ENCODE measurements around the gene VWA5B2. TPM values are rescaled to one million over a fixed set of nuclear protein-coding genes. Genes with fewer than 3 reads are reported as not detected.
A peak's percentile ranks its signal among the peaks of the same experiment; 100 is the strongest.

VWA5B2 gene
- total and polyA plus RNA-seq, 2 of the 13 experiments (the other 11 are each of a cell fraction or from before 2014, with no cell fraction given): 0.03 to 0.04 TPM

- TF ChIP-seq TCF7L2 (IDR thresholded peaks at IDR 0.05; ENCODE audit: low read depth, low read length) (no peak), CHD2 (IDR thresholded peaks at IDR 0.05; ENCODE audit: low read depth, low read length) (no peak)
Measured at GRCh38 chr3:184184546-184185230, 44.7 kb upstream of the VWA5B2 start (continued).

- BruUV-seq (replicated peaks): TSS peak; percentile 95
- H3K27ac ChIP-seq (ENCODE audit: extremely low read length, insufficient read depth, low read length): peak overlapping the region; percentile 85
- H3K27me3 ChIP-seq (ENCODE audit: control insufficient read depth in 1 of 2, insufficient read depth in 2 of 2, low read length in 2 of 2): no peaks in the 10 kb centered on the region; a peak in 1 of 5 replicates
- H3K36me3 ChIP-seq (replicated peaks in 1 of 2; ENCODE audit: control insufficient read depth in 1 of 2, insufficient read depth in 2 of 2, low read length in 2 of 2): peaks cover 40 to 64% of the 10 kb centered on the region in 2 experiments
- no peaks in the 10 kb centered on the region for H3K9me3 ChIP-seq (ENCODE audit: low read length)
- peaks cover 4% of the 10 kb centered on the region; the same call in 1 of the 2 replicates for H4K20me1 ChIP-seq (ENCODE audit: insufficient read depth, low read length)
- peak overlapping the region; percentile 80 to 95 (median 93); a peak in 5 of 6 replicates for H3K4me3 ChIP-seq (replicated peaks in 1 of 3; ENCODE audit: insufficient read depth in 1 of 3, low read depth in 2 of 3, low read length in 3 of 3)
- H3K4me1 ChIP-seq (ENCODE audit: insufficient read depth, low read length): peaks cover 25% of the 10 kb centered on the region
- peak overlapping the region; percentile 90 for H3K4me2 ChIP-seq (ENCODE audit: low read depth, low read length)
- 82% methylated on average over 14 of the region's 55 CpGs for WGBS (ENCODE audit: low lambda C conversion rate)
- POLR2A ChIA-PET: interaction anchor here (0.6 to 1.6 kb wide), 16 partner anchors 9 to 301 kb away, joined by 3 to 23 read pairs (median 4); partner anchors contain the start of genes AP2M1, DVL3, EEF1AKMT4 and EIF2B5
- peak; percentile 85 for FAIRE-seq
- H3K79me2 ChIP-seq (ENCODE audit: insufficient read depth, low read length): peaks cover 32% of the 10 kb centered on the region
- DNase-seq (ENCODE audit: low spot score): peak; percentile 97
- in situ Hi-C loops (cut with HindIII; ENCODE audit: extremely low pct_ligation_motif_present, low pct_unique_long_range_greater_than_20kb): no loop called here
- intact Hi-C loops (cut with micrococcal nuclease; ENCODE audit: unreplicated experiment): loop anchor here (1.0 to 5.0 kb wide), 2 partner anchors 38 to 290 kb away; no protein-coding TSS in a partner anchor
- peak; percentile 94 for ATAC-seq
- H2AFZ ChIP-seq (ENCODE audit: low read length): no peak overlapping the region
- peak overlapping the region; percentile 88 for H3K9ac ChIP-seq (ENCODE audit: insufficient read depth, low read depth, low read length)
- CTCF ChIA-PET (ENCODE audit: low intra/inter-chr PET ratio, low total read pairs): no interaction called here
- TF ChIP-seq TFAP4 (IDR thresholded peaks at IDR 0.05; ENCODE audit: borderline replicate concordance, low read depth) (peak; percentile 43; the same call in 1 of the 2 replicates), IRF1 (CRISPR knock-in tag; IDR thresholded peaks at IDR 0.05; ENCODE audit: low read depth) (0 out of 2 replicates have a peak, but pooled peaks have one; percentile 1), EP300 (IDR thresholded peaks at IDR 0.05; ENCODE audit: low read depth in 2 of 2, low read length in 2 of 2) (0 out of 4 replicates have a peak, but pooled peaks of 1 of the 2 experiments have one; percentile 17), EP300 (CRISPR knock-in tag; IDR thresholded peaks at IDR 0.05; ENCODE audit: borderline replicate concordance) (peak; percentile 36; the same call in 1 of the 2 replicates), PAXIP1 (CRISPR knock-in tag; conservative IDR thresholded peaks at IDR 0.05) (peak; percentile 41), ETV5 (CRISPR knock-in tag; IDR thresholded peaks at IDR 0.05; ENCODE audit: borderline replicate concordance) (peak; percentile 52; the same call in 1 of the 2 replicates), FOSL2 (CRISPR knock-in tag; IDR thresholded peaks at IDR 0.05) (0 out of 2 replicates have a peak, but pooled peaks have one; percentile 3), FOXP4 (CRISPR knock-in tag; IDR thresholded peaks at IDR 0.05) (0 out of 2 replicates have a peak, but pooled peaks have one; percentile 31), POGZ (CRISPR knock-in tag; IDR thresholded peaks at IDR 0.05) (peak; percentile 49; the same call in 1 of the 2 replicates), HNF4A (CRISPR knock-in tag; IDR thresholded peaks at IDR 0.05) (peak; percentile 53)
Measured at GRCh38 chr3:184185461-184186183, 43.8 kb upstream of the VWA5B2 start.

All from HepG2 (cell line).